Measurements from ENCODE around the gene EVA1C.
"Not testable (repeated sequence)": the region's sequence is repeated elsewhere in the genome, so short reads cannot be mapped to it uniquely, and the experiment has no call there.

DNA sequence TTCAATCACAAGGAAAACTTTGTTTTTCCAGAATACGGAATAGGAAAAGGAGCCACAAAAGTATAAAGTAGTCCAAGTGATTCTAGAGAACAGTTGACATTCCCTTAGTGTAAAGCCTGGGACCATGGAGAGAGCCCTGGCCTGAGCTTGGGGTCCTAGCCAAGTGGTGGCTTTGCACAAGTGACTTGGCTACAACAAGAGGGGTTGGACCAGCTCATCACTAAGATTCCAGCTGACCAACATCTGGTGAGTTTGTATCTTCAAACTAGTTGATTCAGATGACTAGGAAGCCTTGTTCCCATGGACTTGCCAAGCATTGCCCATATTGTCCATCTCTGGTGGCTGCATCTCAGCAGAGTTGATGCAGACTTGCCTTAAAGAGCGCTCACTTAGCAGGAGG, 96.5 kb downstream of the EVA1C start:
- not testable (repeated sequence) for TF ChIP-seq CTCF, POLR2A (IDR thresholded peaks at IDR 0.05)

Measured in ovary (tissue), 3 donors.